Measurements from ENCODE around the gene MZB1. TPM values are rescaled to one million over a fixed set of nuclear protein-coding genes. Genes with fewer than 3 reads are reported as not detected.

Gene MZB1
- total and polyA plus RNA-seq, 2 of the 13 experiments (the other 11 are each of a cell fraction or from before 2014, with no cell fraction given), result 0.31 to 0.40 TPM

- H3K9me3 ChIP-seq (ENCODE audit: low read length), result no peaks in the 10 kb centered on the region
- H2AFZ ChIP-seq (ENCODE audit: low read length), result no peak overlapping the region
- 95% methylated on average over 56 of the region's 77 CpGs for WGBS (ENCODE audit: low lambda C conversion rate)
- no peaks in the 10 kb centered on the region for H4K20me1 ChIP-seq (ENCODE audit: insufficient read depth, low read length)
- ATAC-seq, result no peak
- DNase-seq (ENCODE audit: low spot score), result no peak
- CTCF ChIA-PET (ENCODE audit: low intra/inter-chr PET ratio, low total read pairs), result no interaction called here
- no peak overlapping the region for H3K4me2 ChIP-seq (ENCODE audit: low read depth, low read length)
- POLR2A ChIA-PET, result interaction anchor here (1.4 kb wide), 1 partner anchor 11 kb away, joined by 3 read pairs; the partner anchor contains the start of gene SPATA24
- FAIRE-seq, result no peak
- no peak overlapping the region for H3K9ac ChIP-seq (ENCODE audit: insufficient read depth, low read depth, low read length)
- H3K4me3 ChIP-seq (replicated peaks in 1 of 3; ENCODE audit: insufficient read depth in 1 of 3, low read depth in 2 of 3, low read length in 3 of 3), result no peak overlapping the region
- H3K27me3 ChIP-seq (ENCODE audit: control insufficient read depth in 1 of 2, insufficient read depth in 2 of 2, low read length in 2 of 2), result no peaks in the 10 kb centered on the region
- H3K36me3 ChIP-seq (replicated peaks in 1 of 2; ENCODE audit: control insufficient read depth in 1 of 2, insufficient read depth in 2 of 2, low read length in 2 of 2), result no peaks in the 10 kb centered on the region
- in situ Hi-C loops (cut with HindIII; ENCODE audit: extremely low pct_ligation_motif_present, low pct_unique_long_range_greater_than_20kb) (no loop called here), intact Hi-C loops (cut with micrococcal nuclease; ENCODE audit: unreplicated experiment) (no loop called here)
- H3K4me1 ChIP-seq (ENCODE audit: insufficient read depth, low read length), result peaks cover 43% of the 10 kb centered on the region
- no peaks in the 10 kb centered on the region for H3K79me2 ChIP-seq (ENCODE audit: insufficient read depth, low read length)
- TF ChIP-seq DZIP1 (CRISPR knock-in tag; IDR thresholded peaks at IDR 0.05), result no peak
- no peak overlapping the region for H3K27ac ChIP-seq (ENCODE audit: extremely low read length, insufficient read depth, low read length)
- BruUV-seq (replicated peaks), result no TSS peak
These were observed 3.2 kb upstream of the MZB1 start for GRCh38 chr5:139392678-139393496.

- peaks cover 49% of the 10 kb centered on the region for H3K4me1 ChIP-seq (ENCODE audit: insufficient read depth, low read length)
- intact Hi-C loops (cut with micrococcal nuclease; ENCODE audit: unreplicated experiment), result no loop called here
- WGBS (ENCODE audit: low lambda C conversion rate), result 97% methylated on average over 5 of the region's 36 CpGs
- TF ChIP-seq ZNF713 (CRISPR knock-in tag; IDR thresholded peaks at IDR 0.05) (no peak), ZNF350 (CRISPR knock-in tag; IDR thresholded peaks at IDR 0.05; ENCODE audit: borderline replicate concordance, low read depth) (no peak), FOSL1 (CRISPR knock-in tag; IDR thresholded peaks at IDR 0.05; ENCODE audit: borderline replicate concordance) (no peak), HNRNPH1 (optimal IDR thresholded peaks at IDR 0.05; ENCODE audit: low read depth, low read length) (no peak), ZNF777 (CRISPR knock-in tag; IDR thresholded peaks at IDR 0.05) (no peak), ISX (CRISPR knock-in tag; conservative IDR thresholded peaks at IDR 0.05) (no peak), ZFP36L2 (CRISPR knock-in tag; IDR thresholded peaks at IDR 0.05) (no peak), CREB3 (CRISPR knock-in tag; IDR thresholded peaks at IDR 0.05) (no peak), ZNF510 (CRISPR knock-in tag; IDR thresholded peaks at IDR 0.05; ENCODE audit: low read depth) (no peak), ZNF180 (CRISPR knock-in tag; IDR thresholded peaks at IDR 0.05; ENCODE audit: borderline replicate concordance, low read depth) (no peak), TERF1 (CRISPR knock-in tag; IDR thresholded peaks at IDR 0.05) (no peak), ZNF580 (CRISPR knock-in tag; IDR thresholded peaks at IDR 0.05; ENCODE audit: borderline replicate concordance, low read depth) (no peak)
These were observed 2.6 kb upstream of the MZB1 start for GRCh38 chr5:139392324-139392677.

More at GRCh38 chr5:139392324-139392677, 2.6 kb upstream of the MZB1 start:
- no peak overlapping the region for H3K4me3 ChIP-seq (replicated peaks in 1 of 3; ENCODE audit: insufficient read depth in 1 of 3, low read depth in 2 of 3, low read length in 3 of 3)
- BruUV-seq (replicated peaks), result no TSS peak
- no peaks in the 10 kb centered on the region for H3K27me3 ChIP-seq (ENCODE audit: control insufficient read depth in 1 of 2, insufficient read depth in 2 of 2, low read length in 2 of 2)
- no peak overlapping the region for H3K27ac ChIP-seq (ENCODE audit: extremely low read length, insufficient read depth, low read length)
- CTCF ChIA-PET (ENCODE audit: low intra/inter-chr PET ratio, low total read pairs), result no interaction called here
- no peaks in the 10 kb centered on the region for H3K9me3 ChIP-seq (ENCODE audit: low read length)
- H2AFZ ChIP-seq (ENCODE audit: low read length), result no peak overlapping the region
- H3K36me3 ChIP-seq (replicated peaks in 1 of 2; ENCODE audit: control insufficient read depth in 1 of 2, insufficient read depth in 2 of 2, low read length in 2 of 2), result no peaks in the 10 kb centered on the region
- in situ Hi-C loops (cut with HindIII; ENCODE audit: extremely low pct_ligation_motif_present, low pct_unique_long_range_greater_than_20kb), result no loop called here
- ATAC-seq (no peak), DNase-seq (ENCODE audit: low spot score) (no peak), FAIRE-seq (no peak)
- no peaks in the 10 kb centered on the region for H3K79me2 ChIP-seq (ENCODE audit: insufficient read depth, low read length)
- H3K9ac ChIP-seq (ENCODE audit: insufficient read depth, low read depth, low read length), result no peak overlapping the region
- no peak overlapping the region for H3K4me2 ChIP-seq (ENCODE audit: low read depth, low read length)
- H4K20me1 ChIP-seq (ENCODE audit: insufficient read depth, low read length), result no peaks in the 10 kb centered on the region
- POLR2A ChIA-PET, result interaction anchor here (1.4 kb wide), 1 partner anchor 11 kb away, joined by 3 read pairs; the partner anchor contains the start of gene SPATA24
